HG02973 (cell line): ENCODE data around the gene MOGAT3.

ENCODE experiments used
- ATAC-seq: cut with Tn5 transposase; IDR thresholded peaks from one replicate; pipeline ENCODE4 v1.9.1; 2021; ENCODE audit warnings: moderate library complexity; ENCODE audit not compliant: unreplicated experiment

Gene MOGAT3

DNA sequence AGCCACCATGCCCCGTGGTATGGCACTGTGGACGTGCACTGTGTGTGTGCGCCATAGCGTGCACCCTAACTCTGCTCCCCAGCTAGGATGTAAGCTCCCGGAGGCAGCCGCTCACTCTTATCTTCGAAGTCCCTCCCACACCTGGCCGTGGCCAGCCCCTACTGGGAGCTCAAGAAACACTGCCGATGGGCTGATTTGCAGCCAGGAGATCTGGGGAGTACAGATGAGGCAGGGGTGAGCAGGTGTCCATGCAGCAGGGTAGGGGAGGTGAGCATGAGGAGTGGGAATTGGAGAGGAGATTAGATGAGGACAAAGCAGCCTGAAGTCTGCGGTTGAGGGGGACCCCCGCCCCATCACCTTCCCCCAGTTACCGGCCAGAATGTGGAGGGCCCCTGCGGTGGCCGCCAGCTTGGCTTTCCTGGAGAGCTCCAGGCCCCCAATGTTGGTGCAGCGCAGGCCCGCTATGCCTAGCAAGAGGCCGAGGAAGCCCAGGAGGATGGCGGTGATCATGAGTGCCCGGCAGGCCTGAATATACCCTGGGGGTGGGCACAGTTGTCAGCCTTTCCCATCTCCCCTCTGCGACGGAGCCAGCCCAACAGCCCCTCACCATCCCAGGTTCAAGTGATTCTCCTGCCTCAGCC lies 33.2 kb upstream of the MOGAT3 start:
- ATAC-seq: no peak

DNA sequence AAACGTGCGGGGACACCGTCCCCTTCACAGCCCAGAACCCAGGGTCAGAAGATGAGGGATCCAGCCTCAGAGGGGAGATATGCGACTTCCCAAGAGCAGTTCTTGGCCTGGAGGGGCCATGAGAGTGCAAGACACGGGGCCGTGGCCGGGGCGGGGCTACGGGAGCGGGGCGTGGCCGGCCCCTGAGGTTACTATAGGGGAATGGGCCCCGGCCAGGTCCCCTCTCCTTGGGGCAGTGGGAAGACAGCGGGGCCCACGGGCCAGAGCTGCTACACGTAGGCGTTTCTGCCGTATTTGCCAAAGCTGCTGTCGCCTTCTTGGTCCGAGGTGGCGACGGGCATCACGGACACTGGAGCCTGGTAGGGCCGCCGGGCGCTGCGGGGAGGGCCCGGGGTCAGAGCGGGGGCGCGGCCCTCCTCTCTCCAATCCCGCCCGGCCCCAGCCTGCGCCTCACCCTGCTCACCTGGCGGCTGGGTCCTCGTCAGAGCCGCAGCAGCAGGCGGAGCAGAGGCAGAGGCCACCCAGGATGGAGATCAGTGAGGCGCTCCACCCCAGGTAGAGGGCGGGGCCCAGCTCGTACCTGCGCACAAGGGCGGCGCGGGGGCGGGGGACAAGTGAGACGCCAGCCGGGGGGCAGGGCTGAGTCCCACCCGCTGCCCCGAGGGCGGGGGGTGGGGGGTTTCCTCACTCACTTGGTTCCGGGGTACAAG lies 31.5 kb upstream of the MOGAT3 start:
- no peak for ATAC-seq

DNA sequence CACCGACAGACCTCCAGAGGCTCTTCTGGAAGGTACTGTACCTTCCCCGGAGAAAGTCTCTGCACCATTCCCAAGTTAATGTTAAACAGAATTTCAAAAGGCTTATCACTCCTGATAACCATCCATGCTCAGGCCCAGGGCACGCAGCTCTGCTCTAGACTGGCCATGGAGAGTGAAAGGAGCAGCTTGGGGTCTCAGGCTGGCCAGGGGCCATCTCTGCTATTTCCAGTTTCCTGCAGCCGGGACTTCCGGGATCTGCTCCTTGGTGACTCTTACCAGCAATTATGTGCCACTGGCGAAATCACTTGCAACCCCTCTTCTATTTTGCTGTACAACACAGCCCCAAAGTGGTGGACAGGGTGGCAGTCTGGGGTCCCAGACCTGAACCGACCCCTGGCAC lies 30.8 kb upstream of the MOGAT3 start:
- no peak for ATAC-seq

DNA sequence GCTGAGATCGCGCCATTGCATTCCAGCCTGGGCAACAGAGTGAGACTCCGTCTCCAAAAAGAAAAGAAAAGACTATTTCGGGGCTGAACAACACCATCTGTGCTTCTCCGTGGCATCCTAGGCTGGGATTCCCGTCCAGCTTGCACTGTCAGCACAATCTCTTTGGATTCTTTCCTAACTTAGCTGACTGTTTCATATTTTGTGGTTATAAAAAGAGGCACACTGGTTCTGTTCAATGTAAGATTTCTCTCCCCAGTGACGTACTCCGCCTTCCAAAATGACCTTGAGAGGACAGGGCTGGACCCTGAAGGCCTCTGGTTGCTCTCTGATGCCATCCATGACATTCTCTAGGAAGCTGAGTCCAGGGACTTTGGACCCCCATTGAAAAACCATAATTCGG lies 25.9 kb upstream of the MOGAT3 start:
- ATAC-seq: no peak

DNA sequence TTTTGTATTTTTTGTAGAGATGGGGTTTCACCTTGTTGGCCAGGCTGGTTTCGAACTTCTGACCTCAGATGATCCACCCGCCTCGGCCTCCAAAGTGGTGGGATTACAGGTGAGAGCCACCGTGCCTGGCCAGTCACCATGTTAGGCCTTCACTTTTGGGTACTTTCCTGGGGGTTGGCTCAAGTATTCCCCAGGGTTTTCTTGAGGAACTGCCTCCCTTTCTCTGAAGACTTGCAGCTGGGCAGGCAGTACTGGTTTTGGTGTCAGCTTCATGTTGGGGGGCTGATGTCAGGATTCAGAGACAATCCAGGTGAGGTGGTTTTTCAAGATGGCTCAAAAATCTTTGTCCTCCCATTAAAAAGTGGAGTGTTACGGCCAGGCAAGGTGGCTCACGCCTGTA lies 24.8 kb upstream of the MOGAT3 start:
- no peak for ATAC-seq

DNA sequence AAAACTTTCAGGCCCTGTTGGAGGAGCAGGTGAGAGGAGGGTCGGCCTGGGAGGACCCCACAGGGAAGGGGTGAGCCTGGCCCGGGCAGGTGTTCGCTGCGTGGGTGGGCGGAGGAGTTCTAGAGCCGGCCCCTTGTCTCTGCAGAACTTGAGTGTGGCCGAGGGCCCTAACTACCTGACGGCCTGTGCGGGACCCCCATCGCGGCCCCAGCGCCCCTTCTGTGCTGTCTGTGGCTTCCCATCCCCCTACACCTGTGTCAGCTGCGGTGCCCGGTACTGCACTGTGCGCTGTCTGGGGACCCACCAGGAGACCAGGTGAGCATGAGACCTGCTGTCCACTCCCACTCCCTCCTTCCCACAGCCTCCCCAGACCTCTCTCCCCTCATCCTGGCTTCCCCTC lies 22.7 kb upstream of the MOGAT3 start:
- no peak for ATAC-seq

DNA sequence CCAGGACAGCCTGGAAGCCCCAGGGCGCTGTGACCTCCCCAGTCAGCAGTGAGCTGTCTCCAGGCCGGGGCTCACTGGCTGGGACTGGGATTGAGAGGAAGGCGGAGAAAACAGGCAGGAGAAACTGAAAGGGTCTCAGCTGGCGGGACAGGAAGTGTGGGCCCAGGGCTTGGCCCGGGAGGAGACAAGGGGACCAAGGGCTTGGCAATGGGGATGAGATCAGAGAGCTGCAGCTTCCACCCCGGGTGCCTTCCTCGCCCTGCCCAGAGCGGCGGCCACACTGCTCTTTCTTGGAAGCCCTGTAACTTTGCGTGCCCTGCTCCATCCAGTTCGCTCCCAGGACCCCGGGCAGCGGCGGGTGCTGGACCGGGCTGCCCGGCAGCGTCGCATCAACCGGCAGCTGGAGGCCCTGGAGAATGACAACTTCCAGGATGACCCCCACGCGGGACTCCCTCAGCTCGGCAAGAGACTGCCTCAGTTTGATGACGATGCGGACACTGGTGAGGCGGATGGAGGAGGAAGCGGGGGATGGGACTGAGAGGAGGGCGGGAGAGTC lies 21.5 kb upstream of the MOGAT3 start:
- no peak for ATAC-seq

DNA sequence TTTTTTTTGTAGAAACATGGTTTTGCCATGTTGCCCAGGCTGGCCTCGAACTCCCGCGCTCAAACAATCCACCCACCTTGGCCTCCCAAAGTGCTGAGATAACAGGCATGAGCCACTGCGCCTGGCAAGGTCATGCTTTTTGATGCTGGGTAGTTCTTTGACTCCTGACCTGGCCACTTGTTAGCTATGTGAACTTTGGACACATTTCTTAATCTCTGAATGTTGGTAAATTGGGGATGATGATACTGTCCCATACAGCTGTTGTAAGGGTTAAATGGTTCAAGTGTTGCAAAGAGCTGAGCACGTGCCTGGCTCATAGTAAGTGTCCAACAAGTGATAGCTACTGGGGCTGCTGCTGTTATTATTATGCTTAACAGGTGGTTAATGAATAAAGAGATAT lies 19.5 kb upstream of the MOGAT3 start:
- no peak for ATAC-seq

DNA sequence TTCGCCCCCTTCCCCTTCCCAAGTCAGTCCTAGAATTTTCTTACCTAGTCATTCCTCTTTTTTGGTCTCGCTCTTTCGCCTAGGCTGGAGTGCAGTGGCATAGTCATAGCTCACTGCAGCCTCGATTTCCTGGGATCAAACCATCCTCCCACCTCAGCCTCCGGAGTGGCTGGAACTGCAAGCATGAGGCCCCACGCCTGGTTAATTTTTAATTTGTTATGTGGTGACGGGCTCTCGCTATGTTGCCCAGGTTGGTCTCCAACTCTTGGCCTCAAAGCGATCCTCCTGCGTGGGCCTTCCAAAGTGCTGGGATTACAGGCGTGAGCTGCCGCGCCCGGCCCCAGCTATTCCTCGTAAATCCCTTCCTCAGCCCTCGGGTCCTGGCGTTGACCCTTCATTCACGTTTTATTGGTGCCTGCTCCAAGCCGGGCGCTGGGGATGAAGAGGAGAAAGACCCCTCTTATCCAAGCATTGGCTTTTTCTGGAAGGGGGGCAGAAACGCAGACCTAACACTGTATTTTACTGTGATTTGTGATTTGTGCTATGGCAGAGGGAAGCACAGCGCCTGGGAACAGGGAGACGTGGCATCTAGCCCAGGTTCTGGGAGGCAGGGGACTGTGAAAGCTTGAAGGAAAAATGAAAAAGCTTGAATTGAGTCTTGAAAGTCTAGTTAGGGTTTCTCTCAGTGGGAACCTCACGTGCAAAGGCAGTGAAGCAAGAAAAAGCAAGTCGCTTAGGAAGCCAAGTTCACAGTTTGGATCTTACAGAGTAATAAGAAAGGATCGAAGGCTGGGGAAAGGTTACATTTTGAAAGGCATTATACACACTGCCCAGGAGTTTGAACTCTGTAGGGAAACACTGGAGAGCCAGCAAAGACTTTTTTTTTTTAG lies 17.6 kb upstream of the MOGAT3 start:
- ATAC-seq: no peak

DNA sequence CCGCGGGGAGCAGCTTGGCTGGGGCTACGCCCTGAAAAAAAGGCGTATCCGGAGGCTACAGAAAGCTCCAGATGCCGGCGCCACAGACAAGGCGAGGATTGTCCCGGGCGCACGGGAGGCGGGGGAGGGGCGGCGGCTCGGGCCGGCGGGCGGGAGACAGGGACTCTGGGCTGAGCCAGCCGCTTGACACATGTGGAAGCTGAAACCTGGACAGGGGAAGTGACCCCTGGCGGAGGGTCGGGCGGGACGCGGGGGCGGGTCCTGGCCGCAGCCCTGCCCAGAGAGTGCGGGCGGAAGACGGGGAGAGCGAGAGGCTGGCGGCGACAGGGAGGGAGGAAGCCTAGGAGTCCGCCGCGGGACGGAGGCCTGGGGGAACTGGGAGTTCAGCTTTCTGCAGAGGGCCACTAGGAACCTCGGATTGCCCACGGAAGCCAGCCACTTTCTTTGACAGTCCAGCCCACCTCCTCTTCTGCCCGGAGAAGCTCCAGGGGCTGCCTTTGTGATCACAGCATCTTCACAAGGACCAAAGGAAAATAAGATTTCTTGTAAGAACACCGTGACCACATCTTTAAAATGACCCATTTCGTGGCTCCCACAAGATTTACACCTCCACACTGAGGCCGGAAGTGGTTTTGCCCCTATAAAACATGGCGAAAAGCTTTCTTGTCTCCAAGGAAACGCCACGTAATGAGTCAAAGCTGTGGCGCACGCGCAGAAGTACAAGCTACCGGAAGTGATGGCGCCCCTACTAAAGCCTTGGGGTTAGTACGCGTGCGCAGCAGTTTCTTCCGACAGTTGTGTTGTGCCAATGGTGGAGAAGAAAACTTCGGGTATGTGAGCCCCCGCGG lies 16.8 kb upstream of the MOGAT3 start, which contains the start of the genes PLOD3 and ZNHIT1:
Gene PLOD3, minus strand, starts transcription at position 194 of the 848 bp plus-strand sequence. CDS start 307 bp downstream, outside the sequence.
Gene ZNHIT1, plus strand, starts transcription at position 778 of the 848 bp plus-strand sequence. Its CDS starts 31 bp downstream, at position 809.
- ATAC-seq: peak; percentile 44

DNA sequence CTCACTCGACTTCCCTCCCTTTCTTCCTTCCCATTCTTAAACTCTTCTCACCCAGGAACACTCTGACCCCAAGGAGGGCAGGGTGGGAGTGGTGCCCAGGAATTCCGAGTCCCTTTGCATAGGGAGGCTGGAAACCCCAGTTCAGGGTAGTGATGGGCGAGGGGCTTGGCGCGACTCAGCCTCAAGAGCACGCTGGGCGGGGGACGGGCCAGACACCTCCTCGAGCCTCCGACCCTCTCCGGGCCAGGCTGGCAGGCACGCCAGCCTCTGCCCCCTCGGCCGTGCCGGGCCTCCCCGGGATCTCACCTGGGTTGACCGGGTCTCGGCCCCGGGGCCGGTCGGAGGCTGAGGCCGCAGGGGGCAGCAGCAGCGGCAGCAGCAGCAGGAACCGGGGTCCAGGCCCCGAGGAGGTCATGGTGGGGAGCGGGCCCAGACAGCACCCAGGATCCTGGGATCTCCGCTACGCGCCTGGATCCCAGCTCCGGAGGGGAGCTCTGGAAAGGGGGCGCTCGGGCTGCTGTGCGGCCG lies 16.1 kb upstream of the MOGAT3 start:
- ATAC-seq: peak; percentile 24

DNA sequence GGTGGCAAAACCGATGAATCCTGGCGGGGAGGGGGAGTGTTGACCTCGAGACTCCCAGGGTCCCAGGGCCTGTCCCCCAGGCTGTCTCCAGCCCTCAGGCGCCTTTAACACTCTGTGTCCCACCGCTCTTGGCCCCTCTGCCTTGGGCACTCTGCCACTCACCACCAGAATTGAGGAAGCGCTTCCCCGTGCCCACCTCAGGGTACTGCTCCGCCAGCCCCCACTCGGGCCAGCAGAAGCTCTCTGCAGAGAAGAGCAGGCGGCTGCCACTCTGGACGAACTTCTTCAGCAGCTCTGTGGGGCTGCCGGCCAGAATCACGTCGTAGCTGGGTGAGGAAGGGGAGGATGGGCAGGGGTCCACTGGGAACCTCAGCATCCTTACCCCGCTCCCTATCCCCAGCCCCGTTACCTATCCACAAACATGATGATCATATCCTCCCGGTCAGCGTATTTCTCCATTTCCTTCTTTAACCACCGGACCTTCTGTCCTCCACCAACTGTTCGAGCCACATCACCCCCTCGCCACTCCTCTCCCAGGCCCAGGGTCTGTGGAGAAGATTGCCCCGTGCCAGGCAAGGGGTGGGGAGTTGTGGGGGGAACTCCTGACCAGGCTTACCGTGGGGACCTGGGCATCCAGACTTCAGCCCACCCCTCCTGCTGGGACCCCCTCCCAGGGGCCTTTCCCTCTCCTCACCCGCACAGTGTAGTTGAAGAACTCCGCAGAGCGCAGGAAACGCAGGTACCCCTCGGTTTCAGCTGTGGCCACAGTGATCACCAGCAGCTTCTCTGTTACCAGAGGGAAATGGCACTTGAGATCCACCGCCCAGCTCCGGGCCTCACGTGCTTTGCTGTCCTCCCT lies 15.4 kb upstream of the MOGAT3 start:
- no peak for ATAC-seq

DNA sequence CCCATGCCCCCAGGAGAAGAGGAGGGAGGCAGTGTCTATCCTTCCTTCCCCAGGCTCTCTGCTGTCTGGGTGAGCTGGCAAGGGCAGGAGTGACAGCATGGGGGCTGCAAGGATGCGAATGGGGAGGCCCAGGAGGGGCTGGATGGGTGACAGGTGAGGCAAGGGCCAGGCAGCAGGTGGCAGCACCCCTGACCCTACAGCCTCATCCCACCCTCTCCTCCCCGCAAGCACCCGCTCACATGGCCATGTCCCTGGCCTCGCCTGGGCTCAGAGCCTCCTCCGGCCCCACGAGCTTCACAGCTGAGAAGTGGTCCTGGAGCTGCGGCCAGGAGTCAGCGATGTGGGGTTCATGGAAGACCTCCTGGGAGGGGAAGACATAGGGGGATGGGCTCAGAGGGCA lies 11.2 kb upstream of the MOGAT3 start:
- ATAC-seq: no peak

DNA sequence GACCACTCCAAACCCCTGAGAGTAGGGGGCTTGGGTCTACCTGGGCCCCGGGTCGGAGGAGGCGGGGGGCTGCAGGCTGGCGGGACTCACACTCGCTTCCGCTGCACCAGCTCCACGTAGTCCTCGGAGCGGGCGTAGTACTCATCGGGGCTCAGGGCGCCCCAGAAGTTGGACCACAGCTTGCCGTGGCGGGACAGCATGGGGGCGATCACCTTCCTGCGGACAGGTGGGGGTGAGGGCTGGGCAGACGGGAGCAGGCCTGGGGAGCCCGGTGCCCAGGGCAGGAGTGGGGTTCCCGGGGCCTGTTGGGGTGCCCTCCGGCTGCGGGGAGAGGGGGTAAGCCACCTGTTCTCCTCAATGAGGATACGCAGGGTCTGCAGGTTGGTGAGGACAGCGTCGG lies 10.7 kb upstream of the MOGAT3 start:
- no peak for ATAC-seq

DNA sequence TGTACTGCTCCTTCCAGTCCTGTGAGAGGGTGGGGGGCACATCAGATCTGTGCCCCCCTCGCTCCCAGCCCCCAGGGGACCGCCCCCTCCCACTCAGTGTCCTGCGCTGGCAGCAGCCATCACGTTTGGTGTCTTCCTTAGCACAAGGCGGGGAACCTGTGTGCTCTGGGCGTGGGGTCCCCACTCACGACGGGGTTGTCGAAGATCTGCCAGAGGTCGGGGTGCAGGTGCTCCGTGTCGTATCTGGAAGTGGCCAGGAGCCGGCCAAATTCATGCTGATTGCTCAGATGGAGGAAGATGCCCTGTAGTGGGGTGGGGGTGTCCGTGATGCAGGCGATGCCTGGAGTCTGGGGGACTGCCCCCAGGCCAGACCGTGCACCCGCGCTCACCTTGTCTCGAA lies 9.3 kb upstream of the MOGAT3 start:
- no peak for ATAC-seq

DNA sequence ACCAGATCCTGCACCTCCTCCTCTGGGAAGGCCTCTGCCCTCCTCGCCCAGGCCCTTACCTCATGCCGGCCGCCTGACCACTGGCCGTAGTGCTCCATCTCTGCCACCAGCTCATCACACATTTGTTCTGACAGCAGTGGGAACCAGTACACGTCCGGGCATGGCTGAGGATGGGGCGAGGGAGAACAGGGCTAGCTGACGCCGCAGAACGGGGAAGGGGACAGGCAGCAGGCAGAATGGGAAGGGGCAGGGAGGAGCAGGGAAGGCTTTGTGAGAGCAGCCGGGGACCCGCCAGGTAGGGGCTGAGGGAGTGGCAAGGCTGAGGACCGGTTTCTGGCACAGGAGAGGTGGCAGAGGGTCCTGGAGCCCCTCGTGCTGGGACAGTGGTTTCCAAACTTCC lies 8.0 kb upstream of the MOGAT3 start:
- ATAC-seq: no peak

DNA sequence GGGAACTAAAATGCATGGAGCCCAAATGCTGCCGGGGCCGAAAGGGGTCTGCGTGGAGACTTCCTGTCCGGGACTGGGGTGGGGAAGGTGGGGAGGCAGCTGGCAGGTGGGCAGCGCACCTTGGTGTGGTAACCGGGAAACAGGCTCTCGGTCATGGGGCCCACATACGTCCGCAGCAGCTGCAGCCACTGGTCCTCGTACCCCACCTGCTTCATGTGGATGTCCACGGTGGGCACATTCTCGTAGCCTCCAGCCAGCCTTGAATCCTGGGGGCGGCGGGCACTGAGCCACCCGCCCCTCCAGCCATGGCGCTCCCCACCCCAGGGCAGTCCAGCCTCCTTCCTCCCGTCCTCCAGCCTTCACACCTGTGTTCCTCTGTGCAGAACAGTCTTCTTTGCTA lies 6.6 kb upstream of the MOGAT3 start:
- no peak for ATAC-seq

DNA sequence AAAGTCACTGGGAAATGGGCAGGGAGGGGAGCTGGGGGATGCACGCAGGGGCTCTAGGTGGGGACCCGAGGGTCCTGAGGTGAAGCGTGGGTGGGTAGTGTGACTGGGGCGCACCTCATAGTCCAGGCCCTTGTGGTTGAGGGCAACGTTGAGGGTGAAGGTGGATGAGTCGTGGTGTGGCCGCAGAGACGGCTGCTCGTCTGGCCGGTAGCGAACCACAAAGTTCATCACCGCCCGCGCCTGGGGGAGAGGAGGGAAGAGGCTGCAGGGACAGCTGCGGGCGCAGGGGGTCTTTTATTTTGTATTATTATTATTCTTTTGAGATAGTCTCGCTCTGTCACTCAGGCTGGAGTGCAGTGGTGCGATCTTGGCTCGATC lies 5.8 kb upstream of the MOGAT3 start:
- no peak for ATAC-seq
